DMS53 (cell line): ENCODE data around the gene GRN.
"Not testable (repeated sequence)": the region's sequence is repeated elsewhere in the genome, so short reads cannot be mapped to it uniquely, and the experiment has no call there.

ENCODE experiments used
- DNase-seq: peaks from one replicate; lab custom pipeline; 2025; lab: John Stamatoyannopoulos, UW

GRN gene

GRCh38 chr17:44361292-44362260, 16.5 kb downstream of the GRN start:
- no peak for DNase-seq

- DNase-seq = no peak
Observed at GRCh38 chr17:44362459-44362948, 17.4 kb downstream of the GRN start.

DNA sequence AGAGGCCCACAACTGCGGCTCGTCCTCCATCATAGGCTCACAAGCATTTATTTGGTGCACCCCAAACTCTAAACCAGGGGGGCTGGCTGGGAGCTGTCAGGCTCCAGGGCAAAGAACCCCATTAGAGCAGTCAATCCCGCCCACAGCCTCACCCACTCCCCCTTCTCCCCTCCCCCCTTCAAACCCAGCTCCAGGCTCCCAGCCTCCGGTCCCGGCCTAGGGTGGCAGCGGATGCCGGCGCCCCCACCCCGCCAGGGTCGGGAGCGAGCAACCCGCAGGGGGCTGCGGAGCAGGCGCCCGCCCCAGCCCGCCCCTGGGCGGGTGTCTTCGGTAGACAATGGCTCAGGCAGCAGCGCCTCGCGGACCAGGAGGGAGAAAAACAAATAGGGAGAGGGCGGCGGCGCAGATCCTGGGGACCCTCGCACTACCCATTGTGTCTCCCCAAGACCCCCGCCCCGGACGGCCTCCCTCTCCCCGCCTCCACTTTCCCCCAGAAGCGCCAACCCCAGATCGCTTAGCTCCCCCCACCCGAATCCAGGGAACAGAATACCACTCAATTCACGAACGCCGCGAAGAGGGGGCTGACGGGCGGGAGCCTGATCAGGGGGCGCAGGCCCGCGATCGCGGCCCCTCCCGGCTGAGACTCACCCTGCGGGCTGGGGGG, 18.0 kb downstream of the GRN start:
- peak; percentile 50 for DNase-seq

DNA sequence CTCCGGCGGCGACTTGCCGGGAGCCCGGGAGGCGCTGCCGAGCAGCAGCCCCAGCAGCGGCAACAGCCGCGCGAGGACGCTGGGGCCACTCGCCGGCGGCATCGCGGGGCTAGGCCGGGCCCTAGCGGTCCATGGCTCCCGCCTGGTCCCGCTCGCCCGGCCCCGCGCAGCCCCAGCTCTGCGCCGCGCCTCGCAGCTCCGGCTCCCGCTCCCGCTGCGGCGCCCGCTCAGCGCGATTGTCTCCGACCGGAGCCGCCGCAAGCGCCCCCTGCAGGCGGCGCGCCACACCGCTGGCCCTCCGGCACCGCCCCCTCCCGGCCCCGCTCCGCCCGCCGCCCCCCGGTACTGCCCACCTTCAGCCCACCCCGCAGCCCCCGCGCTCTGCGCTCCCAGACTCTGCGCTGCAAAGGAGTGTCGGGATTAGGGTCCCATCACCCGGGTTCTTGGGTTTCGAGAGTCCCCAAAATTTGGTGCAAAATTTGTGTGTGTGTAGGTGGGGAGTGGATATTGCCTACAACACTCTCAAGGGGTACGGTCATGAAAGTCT, 18.6 kb downstream of the GRN start, which contains the start of gene FAM171A2:
TSS of gene FAM171A2 (minus strand) at position 241 of the 547 bp plus-strand sequence. CDS start at position 102, 139 bp downstream.
- DNase-seq = peak; percentile 88

- DNase-seq = not testable (repeated sequence)
Observed at GRCh38 chr17:44365051-44365450, 19.9 kb downstream of the GRN start.

DNA sequence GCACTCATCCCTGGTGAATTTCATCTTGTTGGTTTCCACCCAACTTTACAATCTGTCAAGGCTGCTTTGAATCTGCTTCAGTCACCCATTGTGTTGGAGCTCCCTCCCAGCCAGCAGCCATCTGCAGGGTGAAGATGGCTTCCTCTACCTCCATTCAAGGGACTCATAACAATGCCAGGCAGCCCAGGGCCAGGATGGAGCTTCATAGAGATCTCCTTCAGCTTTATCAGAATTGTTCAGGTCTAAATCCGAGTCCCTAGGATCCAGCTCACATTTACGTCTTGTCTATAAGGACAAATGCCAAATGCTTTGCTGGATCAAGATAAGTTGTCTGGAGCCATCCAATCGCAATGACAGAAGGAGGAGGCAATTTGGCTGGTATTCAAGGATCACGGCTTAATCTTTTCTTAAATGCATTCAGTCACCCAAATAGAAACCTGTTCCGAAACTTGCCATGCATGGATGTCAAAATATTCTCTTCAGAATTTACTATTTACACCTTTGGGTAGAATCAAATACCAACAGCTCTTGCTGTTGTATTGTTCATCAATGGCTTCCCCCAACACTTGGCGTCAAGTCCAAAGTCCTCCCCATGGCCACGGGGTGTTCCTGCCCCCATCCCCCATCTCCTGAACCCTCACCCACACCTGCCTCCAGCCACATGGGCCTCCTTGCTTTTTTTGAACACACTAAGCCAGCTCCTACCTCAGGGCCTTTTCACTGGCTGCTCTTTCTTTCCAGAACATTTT, 22.3 kb downstream of the GRN start:
- DNase-seq = no peak

- DNase-seq = not testable (repeated sequence)
Observed at GRCh38 chr17:44368391-44369243, 23.5 kb downstream of the GRN start.

DNA sequence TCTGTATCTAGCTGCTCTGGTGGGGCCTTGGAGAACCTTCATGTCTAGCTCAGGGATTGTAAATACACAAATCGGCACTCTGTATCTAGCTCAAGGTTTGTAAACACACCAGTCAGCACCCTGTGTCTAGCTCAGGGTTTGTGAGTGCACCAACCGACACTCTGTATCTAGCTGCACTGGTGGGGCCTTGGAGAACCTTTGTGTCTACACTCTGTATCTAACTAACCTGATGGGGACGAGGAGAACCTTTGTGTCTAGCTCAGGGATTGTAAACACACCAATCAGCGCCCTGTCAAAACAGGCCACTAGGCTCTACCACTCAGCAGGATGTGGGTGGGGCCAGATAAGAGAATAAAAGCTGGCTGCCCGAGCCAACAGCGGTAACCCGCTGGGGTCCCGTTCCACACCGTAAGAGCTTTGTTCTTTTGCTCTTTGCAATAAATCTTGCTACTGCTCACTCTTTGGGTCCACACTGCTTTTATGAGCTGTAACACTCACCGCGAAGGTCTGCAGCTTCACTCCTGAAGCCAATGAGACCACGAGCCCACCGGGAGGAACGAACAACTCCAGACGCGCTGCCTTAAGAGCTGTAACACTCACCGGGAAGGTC, 24.4 kb downstream of the GRN start:
- not testable (repeated sequence) for DNase-seq

DNA sequence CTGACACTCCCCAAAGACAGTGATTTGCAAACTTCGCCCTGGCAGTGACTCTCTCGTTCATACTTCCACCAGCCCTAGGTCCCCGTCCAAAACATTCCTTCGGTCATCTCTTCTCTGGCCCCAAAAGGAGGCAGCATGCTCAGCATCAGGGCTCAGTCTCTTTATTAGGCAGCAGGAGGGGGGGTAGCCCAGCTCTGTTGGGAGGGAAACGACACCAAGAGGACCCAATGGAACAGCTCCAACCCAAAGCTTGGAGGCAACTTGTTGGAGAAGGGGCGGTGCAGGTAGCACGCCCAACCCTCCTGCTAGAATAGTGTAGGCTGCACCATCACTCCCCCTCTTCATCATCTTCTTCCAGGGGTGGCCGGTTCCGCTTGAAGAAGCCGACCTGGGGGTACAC, 26.9 kb downstream of the GRN start:
- DNase-seq = no peak

- DNase-seq = peak; percentile 75
Observed at GRCh38 chr17:44374306-44375195, 29.4 kb downstream of the GRN start.

GRCh38 chr17:44375196-44376017, 30.3 kb downstream of the GRN start:
- DNase-seq = peak; percentile 68

DNA sequence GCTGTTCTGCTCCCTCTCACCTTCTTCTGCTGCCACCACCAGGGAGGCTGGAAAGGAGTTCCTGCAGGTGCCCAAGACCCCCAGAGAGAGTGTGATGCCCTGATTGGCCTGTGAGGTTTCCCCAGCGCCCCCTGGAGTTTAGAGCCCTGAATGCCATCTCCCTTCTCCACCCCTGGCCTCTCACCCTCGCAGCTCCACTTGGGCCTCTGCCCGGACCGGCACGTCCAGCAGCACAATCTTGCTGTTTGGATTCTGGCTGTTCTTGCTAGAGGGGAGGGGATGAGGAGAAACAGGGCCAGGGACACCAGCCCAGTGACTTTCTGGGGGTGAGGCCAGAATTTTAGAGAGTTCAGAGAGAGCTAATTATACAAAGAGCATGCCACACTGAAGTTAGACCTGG, 31.0 kb downstream of the GRN start:
- peak; percentile 59 for DNase-seq

- DNase-seq = no peak
Observed at GRCh38 chr17:44376779-44377178, 31.7 kb downstream of the GRN start.

GRCh38 chr17:44378171-44378705, 33.1 kb downstream of the GRN start:
- DNase-seq = no peak

- no peak for DNase-seq
Observed at GRCh38 chr17:44379887-44380286, 34.8 kb downstream of the GRN start.

- DNase-seq = no peak
Observed at GRCh38 chr17:44380767-44381166, 35.7 kb downstream of the GRN start.

- no peak for DNase-seq
Observed at GRCh38 chr17:44381810-44382305, 36.8 kb downstream of the GRN start.

DNA sequence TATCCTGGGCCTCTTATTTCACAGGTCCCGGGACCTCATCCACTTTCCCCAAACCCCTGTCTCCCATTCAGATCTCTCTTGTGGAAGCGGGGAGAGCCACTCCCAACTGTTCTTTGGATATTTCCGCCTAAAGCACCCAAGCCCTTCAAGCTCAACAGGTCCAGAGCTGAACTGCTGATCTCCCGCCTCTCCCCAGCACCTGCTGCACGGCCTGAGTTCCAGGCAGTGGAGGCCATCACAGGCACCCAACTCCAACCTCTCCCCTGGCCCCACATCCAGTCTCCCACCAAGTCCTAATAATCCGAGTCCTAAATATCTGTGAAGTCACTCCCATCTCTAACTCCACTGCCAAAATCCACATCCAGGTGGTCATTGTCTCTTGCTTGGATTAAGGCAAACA, 37.8 kb downstream of the GRN start:
- no peak for DNase-seq
